GM19438 (cell line): ENCODE data around the gene SLC39A13.
A peak's percentile ranks its signal among the peaks of the same experiment; 100 is the strongest.

Experiments used
- ATAC-seq: cut with Tn5 transposase; IDR thresholded peaks from one replicate; pipeline ENCODE4 v1.9.1; 2021; ENCODE audit warnings: low read depth; ENCODE audit not compliant: unreplicated experiment

SLC39A13 gene

GRCh38 chr11:47383071-47383470 lies 25.3 kb upstream of the SLC39A13 start:
- no peak for ATAC-seq

DNA sequence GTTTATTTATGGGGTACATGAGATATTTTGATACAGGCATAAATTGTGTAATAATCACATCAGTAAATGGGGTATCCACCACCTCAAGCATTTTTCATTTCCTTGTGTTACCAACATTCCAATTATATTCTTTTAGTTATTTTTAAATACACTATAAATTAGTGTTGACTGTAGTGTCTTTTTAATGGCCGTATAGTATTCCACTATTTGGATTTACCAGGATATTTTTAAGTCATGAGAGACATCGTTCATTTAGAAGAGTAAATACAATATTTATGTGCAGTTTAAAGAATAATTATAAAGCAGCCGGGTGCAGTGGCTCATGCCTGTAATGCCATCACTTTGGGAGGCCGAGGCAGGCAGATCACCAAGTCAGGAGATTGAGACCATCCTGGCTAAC lies 23.9 kb upstream of the SLC39A13 start:
- no peak for ATAC-seq

GRCh38 chr11:47387944-47388696 lies 20.3 kb upstream of the SLC39A13 start:
- ATAC-seq = no peak

- ATAC-seq = no peak
Observed at GRCh38 chr11:47388697-47389576, 19.5 kb upstream of the SLC39A13 start.

GRCh38 chr11:47389577-47390421 lies 18.6 kb upstream of the SLC39A13 start:
- no peak for ATAC-seq

DNA sequence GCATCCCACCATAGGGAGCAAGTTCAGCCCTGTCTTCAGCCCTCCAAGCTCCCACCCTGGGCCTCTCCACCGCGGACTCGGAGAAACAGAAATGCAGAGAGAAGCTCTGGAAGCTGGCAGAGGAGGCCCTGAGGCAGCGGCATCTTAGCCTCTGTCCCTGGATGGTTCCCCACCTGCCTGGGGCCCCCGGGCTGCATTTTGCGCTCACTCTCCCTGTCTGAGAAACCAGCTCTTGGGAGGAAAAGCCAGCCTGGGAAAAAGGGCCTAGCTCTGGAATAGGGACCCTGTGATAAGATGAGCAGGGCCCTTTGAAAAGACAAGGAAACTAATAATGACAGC lies 18.0 kb upstream of the SLC39A13 start:
- ATAC-seq = no peak

- ATAC-seq = no peak
Observed at GRCh38 chr11:47391077-47391583, 17.3 kb upstream of the SLC39A13 start.

DNA sequence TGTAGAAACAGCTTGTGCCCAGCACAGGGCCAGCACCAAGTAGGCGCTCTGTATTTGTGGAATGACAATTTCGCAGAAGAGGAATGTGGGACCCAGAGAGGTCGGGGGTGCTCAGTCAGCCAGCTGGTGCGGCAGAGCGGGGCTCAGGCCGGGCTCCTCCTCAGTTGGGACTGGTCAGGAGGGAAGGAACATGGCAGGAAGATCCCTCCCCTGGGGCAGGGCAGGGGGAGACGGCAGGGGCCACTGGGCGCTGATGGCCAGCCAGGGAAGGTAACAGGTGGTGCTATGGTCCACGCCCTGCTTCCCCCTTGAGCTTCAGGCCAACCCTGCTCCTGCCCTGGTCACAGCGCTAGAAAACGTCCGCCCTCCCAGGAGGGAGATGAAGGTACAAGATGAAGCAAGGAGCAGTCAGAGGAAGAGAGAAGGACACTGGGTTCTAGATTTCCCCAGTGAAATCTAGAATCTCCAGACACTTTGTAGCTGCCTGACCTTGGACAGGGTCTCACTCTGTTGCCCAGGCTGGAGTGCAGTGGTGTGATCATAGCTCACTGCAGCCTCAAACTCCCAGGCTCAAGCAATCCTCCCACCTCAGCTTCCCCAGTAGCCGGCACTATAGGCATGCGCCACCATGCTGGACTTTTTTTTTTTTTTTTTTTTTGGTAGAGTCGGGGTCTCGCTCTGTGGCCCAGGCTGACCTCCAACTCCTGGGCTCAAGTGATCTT lies 16.5 kb upstream of the SLC39A13 start:
- no peak for ATAC-seq

- ATAC-seq = no peak
Observed at GRCh38 chr11:47392546-47393162, 15.7 kb upstream of the SLC39A13 start.

GRCh38 chr11:47393163-47394049 lies 15.0 kb upstream of the SLC39A13 start:
- ATAC-seq = no peak

- no peak for ATAC-seq
Observed at GRCh38 chr11:47394050-47394321, 14.4 kb upstream of the SLC39A13 start.

DNA sequence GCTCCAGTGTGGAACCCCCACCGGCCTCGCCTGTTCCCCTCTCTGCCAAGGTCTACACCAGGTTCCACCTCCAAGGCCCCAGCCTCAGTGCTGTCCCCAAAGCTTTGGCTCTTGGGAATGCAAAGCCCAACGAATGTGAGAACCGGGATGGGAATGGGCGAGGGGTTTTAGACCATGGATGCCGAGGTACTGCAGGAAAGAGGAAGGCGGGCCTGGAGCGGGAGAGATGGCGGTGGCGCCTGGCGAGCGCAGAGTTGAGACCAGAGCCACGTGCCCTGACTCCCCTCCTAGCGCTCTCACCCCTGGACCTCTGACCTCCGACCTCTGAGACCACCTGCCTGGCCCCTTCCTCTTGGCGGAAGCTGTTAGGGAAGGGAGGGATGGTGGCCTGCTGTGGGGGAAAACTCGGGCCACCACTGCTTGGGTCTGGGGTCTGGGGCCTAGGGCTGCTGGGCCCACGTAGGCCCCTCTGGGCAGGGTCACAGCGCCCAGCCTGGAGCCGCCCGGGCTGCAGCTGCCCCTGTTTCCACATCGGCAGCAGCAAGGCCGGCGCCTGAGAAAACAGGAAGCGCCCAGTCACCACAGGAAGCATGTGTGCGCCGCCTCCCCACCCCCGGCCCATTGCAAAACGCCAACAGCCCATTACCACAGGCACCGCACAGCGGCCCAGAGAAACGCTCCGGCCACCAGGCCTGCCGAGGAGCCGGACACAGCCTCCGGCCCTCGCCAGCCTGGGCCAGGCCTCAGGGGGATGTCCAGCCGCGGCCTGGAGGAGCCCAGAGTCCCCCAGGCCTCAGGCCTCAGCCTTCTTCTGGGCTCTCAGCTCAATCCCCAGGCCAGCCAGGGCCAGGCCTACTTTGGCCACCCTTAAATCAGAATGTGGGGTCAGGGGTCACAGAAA lies 13.8 kb upstream of the SLC39A13 start:
- ATAC-seq = peak; percentile 55

DNA sequence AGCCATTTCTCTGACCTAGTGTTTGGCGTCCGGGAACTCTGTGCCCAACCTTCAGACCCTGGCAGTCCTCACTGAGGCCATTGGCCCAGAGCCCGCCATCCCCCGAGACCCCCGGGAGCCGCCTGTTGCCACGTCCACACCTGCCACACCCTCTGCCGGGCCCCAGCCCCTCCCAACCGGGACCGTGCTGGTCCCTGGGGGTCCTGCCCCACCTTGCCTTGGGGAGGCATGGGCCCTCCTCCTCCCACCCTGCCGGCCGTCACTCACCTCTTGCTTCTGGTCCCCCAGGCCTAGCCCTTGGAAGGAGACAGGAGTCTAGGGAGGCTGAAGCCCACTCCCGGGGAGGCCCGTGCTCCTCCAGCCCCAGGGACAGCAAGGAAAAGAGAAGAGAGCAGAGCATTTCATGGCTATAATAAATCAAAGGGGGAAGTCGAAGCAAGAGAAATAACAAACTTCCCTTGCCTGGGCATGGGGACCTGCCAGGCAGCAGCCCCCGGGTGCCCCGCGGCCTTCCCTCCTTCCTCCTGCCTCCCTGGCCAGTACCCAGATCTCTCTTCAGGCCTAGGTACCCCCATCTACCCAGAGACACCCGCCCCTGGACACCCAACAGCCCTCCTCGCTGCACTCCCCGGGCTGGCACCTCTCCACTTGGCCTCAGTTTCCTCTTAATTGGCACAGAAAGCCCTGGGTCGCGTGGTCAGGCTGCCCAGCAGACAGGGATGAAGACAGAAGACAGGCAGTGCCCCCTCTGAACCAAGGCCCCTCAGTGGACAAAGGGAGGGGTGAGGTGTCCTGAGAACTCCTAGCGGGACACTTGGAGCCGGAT lies 13.0 kb upstream of the SLC39A13 start:
- ATAC-seq = no peak

DNA sequence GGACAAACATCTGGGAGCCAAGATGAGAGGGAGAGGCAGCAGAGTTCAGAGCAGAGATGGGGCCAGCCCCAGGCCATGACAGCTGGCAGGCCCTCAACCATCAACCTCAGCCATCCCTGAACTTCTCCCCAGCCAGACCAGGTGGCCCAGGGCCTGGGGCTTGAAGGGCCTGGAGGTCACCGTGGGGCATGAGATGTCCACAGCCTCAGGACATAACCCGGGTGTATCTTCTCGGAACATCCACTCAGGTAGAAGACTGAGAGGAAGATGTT lies 12.4 kb upstream of the SLC39A13 start:
- ATAC-seq = no peak

GRCh38 chr11:47398011-47398410 lies 10.4 kb upstream of the SLC39A13 start:
- ATAC-seq = no peak

DNA sequence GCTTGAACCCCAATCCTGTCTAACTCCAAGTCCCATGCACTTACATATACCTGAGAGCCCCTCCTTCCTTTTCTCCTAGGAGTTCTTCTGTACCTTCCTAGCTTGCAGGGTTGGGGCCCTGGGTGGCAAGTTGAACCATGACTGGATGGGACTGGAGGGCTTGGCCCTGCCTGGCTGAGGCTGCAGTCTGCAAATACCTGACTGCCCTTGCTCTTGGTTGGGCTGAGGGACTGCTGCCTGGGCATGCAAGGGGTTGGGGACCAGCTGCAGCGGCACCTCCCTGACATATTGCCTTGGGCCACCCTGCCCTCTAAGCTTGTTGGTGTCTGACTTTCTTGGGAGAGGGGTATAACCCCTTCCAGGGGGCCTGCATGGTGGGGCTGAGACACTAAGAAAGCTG lies 9.8 kb upstream of the SLC39A13 start:
- no peak for ATAC-seq
